Fibroblast of pulmonary artery (primary cell): ENCODE measurements around the gene KIF3C.

ENCODE experiments used
- DNase-seq: peaks from one replicate; pipeline ENCODE4 v3.0.0-alpha.2; 2010; ENCODE audit warnings: low read depth
- H3K4me3 ChIP-seq: replicated peaks from 2 replicates; pipeline ENCODE4 v1.5.1; 2011; ENCODE audit warnings: low read depth, mild to moderate bottlenecking, control low read depth, low read length, moderate library complexity
- CTCF ChIP-seq: IDR thresholded peaks from 2 replicates; pipeline ENCODE4 v1.5.1; 2011; ENCODE audit warnings: mild to moderate bottlenecking, control low read depth, low read length, inconsistent platforms; ENCODE audit errors: missing control alignments

The KIF3C gene

GRCh38 chr2:26016012-26016705 lies 33.9 kb upstream of the KIF3C start:
- peak; percentile 55 for DNase-seq
- no peak for TF ChIP-seq CTCF
- no peak overlapping the region for H3K4me3 ChIP-seq

GRCh38 chr2:26013668-26014067 lies 31.4 kb upstream of the KIF3C start:
- H3K4me3 ChIP-seq, result no peak overlapping the region
- TF ChIP-seq CTCF, result no peak
- DNase-seq, result no peak

- DNase-seq, result peak; percentile 44
- no peak overlapping the region for H3K4me3 ChIP-seq
- TF ChIP-seq CTCF, result no peak
Measured at GRCh38 chr2:26011990-26012856, 29.9 kb upstream of the KIF3C start.

- no peak overlapping the region for H3K4me3 ChIP-seq
- TF ChIP-seq CTCF, result no peak
- DNase-seq, result no peak
Measured at GRCh38 chr2:26011609-26011989, 29.3 kb upstream of the KIF3C start.

GRCh38 chr2:26010943-26011342 lies 28.6 kb upstream of the KIF3C start:
- TF ChIP-seq CTCF, result no peak
- no peak overlapping the region for H3K4me3 ChIP-seq
- no peak for DNase-seq

- no peak overlapping the region for H3K4me3 ChIP-seq
- DNase-seq, result no peak
- no peak for TF ChIP-seq CTCF
Measured at GRCh38 chr2:26009567-26009963, 27.3 kb upstream of the KIF3C start.
